ENCODE measurements around the gene NFU1. TPM values are rescaled to one million over a fixed set of nuclear protein-coding genes. Genes with fewer than 3 reads are reported as not detected.

NFU1 gene
- total RNA-seq, 1 donor from 2014 or later: 41.4 TPM

- Mint-ChIP-seq H3K4me3 (ENCODE audit: unreplicated experiment) (no peak overlapping the region), H3K36me3 (ENCODE audit: unreplicated experiment) (peaks cover 39% of the 10 kb centered on the region), H3K27ac (ENCODE audit: unreplicated experiment) (no peak overlapping the region), H3K27me3 (ENCODE audit: unreplicated experiment) (no peaks in the 10 kb centered on the region), H3K9me3 (ENCODE audit: unreplicated experiment) (peaks cover 3% of the 10 kb centered on the region), H3K4me1 (ENCODE audit: unreplicated experiment) (peaks cover 6% of the 10 kb centered on the region)
- TF ChIP-seq CTCF (IDR thresholded peaks at IDR 0.05): no peak
- no peak for DNase-seq (ENCODE audit: extremely low spot score, unreplicated experiment)
Measured at GRCh38 chr2:69405306-69405705, 31.9 kb downstream of the NFU1 start.

GRCh38 chr2:69400121-69400520 lies 37.1 kb downstream of the NFU1 start:
- no peak for TF ChIP-seq CTCF (IDR thresholded peaks at IDR 0.05)
- no peak for DNase-seq (ENCODE audit: extremely low spot score, unreplicated experiment)
- H3K4me1 Mint-ChIP-seq (ENCODE audit: unreplicated experiment): peaks cover 7% of the 10 kb centered on the region
- peaks cover 36% of the 10 kb centered on the region for H3K36me3 Mint-ChIP-seq (ENCODE audit: unreplicated experiment)
- H3K4me3 Mint-ChIP-seq (ENCODE audit: unreplicated experiment): no peak overlapping the region
- no peaks in the 10 kb centered on the region for H3K27me3 Mint-ChIP-seq (ENCODE audit: unreplicated experiment)
- H3K9me3 Mint-ChIP-seq (ENCODE audit: unreplicated experiment): peaks cover under 1% of the 10 kb centered on the region
- H3K27ac Mint-ChIP-seq (ENCODE audit: unreplicated experiment): no peak overlapping the region

DNA sequence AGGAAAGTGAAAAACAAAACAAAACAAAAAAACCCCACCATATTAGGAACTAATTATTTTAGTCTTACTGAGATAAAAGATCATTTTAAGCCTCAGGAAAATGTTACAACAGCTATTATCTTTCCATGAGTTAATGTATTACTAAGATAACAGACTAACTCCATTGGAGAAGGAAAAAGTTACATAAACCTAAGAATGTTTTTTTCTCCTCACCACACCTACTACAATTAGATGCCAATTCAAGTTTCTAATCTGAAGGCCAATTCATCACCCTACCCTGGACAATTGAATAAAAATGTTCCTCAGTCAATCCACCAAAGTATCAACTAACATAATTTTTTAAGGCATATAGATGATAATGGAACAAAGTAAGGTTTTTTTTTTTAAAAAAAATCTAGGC lies 40.0 kb downstream of the NFU1 start:
- H3K4me3 Mint-ChIP-seq (ENCODE audit: unreplicated experiment): no peak overlapping the region
- no peak overlapping the region for H3K27ac Mint-ChIP-seq (ENCODE audit: unreplicated experiment)
- H3K4me1 Mint-ChIP-seq (ENCODE audit: unreplicated experiment): peaks cover 7% of the 10 kb centered on the region
- no peaks in the 10 kb centered on the region for H3K9me3 Mint-ChIP-seq (ENCODE audit: unreplicated experiment)
- no peak for DNase-seq (ENCODE audit: extremely low spot score, unreplicated experiment)
- no peak for TF ChIP-seq CTCF (IDR thresholded peaks at IDR 0.05)
- H3K36me3 Mint-ChIP-seq (ENCODE audit: unreplicated experiment): peaks cover 41% of the 10 kb centered on the region
- no peaks in the 10 kb centered on the region for H3K27me3 Mint-ChIP-seq (ENCODE audit: unreplicated experiment)

DNA sequence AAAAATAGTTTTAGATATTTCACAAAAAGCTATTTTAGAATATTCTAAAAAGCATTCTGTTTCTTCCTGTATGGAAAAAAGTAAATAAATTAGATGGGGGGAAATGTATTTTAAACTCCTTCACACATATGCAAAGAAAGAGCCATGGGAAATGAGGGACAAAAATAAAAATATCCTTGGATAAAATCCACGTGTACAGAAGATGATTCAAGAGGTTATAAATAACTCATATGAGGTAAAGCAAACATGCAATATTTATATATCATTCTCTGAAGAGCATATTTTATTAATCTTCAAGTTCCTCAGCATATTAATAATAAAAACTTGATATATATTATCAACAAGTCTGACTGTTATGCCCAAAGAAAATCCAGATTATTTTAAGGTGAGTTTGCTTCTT lies 41.4 kb downstream of the NFU1 start:
- no peaks in the 10 kb centered on the region for H3K9me3 Mint-ChIP-seq (ENCODE audit: unreplicated experiment)
- H3K36me3 Mint-ChIP-seq (ENCODE audit: unreplicated experiment): peaks cover 39% of the 10 kb centered on the region
- H3K27me3 Mint-ChIP-seq (ENCODE audit: unreplicated experiment): no peaks in the 10 kb centered on the region
- H3K4me3 Mint-ChIP-seq (ENCODE audit: unreplicated experiment): no peak overlapping the region
- H3K27ac Mint-ChIP-seq (ENCODE audit: unreplicated experiment): no peak overlapping the region
- no peak for TF ChIP-seq CTCF (IDR thresholded peaks at IDR 0.05)
- peaks cover 7% of the 10 kb centered on the region for H3K4me1 Mint-ChIP-seq (ENCODE audit: unreplicated experiment)
- DNase-seq (ENCODE audit: extremely low spot score, unreplicated experiment): no peak

GRCh38 chr2:69393963-69394362 lies 43.3 kb downstream of the NFU1 start:
- Mint-ChIP-seq H3K36me3 (ENCODE audit: unreplicated experiment) (peaks cover 31% of the 10 kb centered on the region), H3K4me1 (ENCODE audit: unreplicated experiment) (peaks cover 7% of the 10 kb centered on the region), H3K27me3 (ENCODE audit: unreplicated experiment) (no peaks in the 10 kb centered on the region), H3K9me3 (ENCODE audit: unreplicated experiment) (no peaks in the 10 kb centered on the region), H3K27ac (ENCODE audit: unreplicated experiment) (no peak overlapping the region), H3K4me3 (ENCODE audit: unreplicated experiment) (no peak overlapping the region)
- TF ChIP-seq CTCF (IDR thresholded peaks at IDR 0.05): no peak
- no peak for DNase-seq (ENCODE audit: extremely low spot score, unreplicated experiment)
